Measurements from ENCODE around the gene TCFL5. TPM values are rescaled to one million over a fixed set of nuclear protein-coding genes. Genes with fewer than 3 reads are reported as not detected.
A peak's percentile ranks its signal among the peaks of the same experiment; 100 is the strongest.

TCFL5 gene
- total and polyA plus RNA-seq, 2 experiments from 2014 or later = 1.7 to 18.5 TPM

DNA sequence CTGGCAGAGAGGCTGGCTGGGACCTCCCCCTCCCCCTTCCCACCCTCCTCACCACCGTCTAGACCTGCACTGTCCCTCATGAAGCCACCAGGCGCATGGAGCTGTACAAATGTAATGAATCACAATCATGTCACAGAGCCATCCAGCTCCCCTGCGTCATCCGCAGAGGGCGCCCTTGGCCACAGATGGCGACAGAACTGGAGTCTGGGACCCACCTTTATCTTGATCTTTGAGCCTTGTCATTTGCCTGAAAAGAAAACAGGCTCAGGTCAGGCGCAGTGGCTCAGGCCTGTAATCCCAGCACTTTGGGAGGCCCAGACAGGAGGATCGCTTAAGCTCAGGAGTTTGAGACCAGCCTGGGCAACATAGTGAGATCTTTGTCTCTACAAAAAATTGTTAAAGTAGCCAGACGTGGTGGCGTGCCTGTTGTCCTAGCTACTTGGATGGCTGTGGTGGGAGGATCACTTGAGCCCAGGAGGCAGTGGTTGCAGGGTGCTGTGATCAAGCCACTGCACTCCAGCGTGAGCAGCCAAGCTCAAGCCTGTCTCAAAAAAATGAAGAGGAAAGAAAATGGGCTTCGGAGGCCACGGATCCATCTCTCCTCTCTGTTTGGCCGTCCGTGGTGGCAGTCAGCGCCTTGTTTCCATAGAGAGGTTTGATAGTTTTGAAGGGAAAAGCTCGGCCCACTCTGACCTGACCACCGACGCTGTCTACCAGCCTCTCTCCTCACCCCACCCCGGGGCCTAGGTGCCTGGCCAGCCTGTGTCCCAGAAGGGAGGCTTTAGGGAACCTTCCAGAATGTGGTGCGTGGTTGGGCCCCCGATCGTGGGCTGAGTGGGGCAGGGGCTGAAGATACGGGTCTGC, 38.6 kb downstream of the TCFL5 start:
- H3K9me2 ChIP-seq (ENCODE audit: insufficient read depth) = no peaks in the 10 kb centered on the region
- H3K36me3 ChIP-seq (ENCODE audit: low read depth) = no peaks in the 10 kb centered on the region
- H3F3A ChIP-seq (ENCODE audit: insufficient read depth) = 0 out of 2 replicates have a peak, but pooled peaks cover 3% of the 10 kb centered on the region
- TF ChIP-seq EZH2phosphoT487 (IDR thresholded peaks at IDR 0.05; ENCODE audit: insufficient read depth, low read depth) = no peak
- no peaks in the 10 kb centered on the region for H3K27me3 ChIP-seq (replicated peaks; ENCODE audit: insufficient read depth)
- no peak overlapping the region for H3K27ac ChIP-seq
- in situ Hi-C loops (cut with MboI) = no loop called here
- no peaks in the 10 kb centered on the region for H3K9me3 ChIP-seq (ENCODE audit: low read depth)
- DNase-seq = peak; percentile 34
- H2AFZ ChIP-seq = no peak overlapping the region
- 79 to 85% methylated on average over 24 of the region's 24 CpGs for WGBS, 2 experiments (ENCODE audit: low coverage in 1 of 2, low lambda C conversion rate in 2 of 2, missing lambda C conversion rate in 2 of 2)
- H3K4me3 ChIP-seq = no peak overlapping the region
- no peaks in the 10 kb centered on the region for H4K20me1 ChIP-seq (ENCODE audit: insufficient read depth)
- no peak overlapping the region for H3K9ac ChIP-seq
- no peaks in the 10 kb centered on the region for H3K79me2 ChIP-seq (ENCODE audit: insufficient read depth)
- H3K4me2 ChIP-seq (ENCODE audit: unreplicated experiment) = no peak overlapping the region
- H3K4me1 ChIP-seq (ENCODE audit: insufficient read depth) = no peaks in the 10 kb centered on the region

DNA sequence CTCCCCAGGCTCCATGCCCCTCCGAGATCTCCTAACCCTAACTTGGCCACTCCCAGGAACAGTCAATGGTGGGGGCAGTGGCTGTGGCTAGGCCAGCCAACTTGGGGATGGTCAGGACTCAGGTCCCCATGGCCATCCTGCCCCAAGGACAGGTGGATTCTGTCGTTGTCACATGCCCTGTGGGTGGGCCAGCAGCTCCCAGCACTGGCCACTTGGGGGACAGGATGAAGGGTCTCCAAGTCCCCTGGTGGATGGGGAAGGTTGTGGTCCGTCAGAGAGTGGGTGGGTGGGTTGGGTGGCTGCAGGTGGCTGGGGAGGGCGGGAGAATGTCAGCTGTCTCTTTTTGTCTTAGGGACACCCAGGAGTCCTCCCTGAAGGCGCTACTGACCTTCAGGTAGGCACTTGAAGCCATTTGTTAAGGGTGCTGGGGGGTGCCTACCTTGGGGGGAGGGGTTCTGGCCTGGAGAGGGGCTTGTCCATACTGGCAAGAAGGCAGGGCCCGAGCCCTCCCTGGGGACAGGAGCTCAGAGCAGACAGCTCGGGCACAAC, 39.3 kb downstream of the TCFL5 start:
- Histone ChIP-seq H3K27me3 (replicated peaks; ENCODE audit: insufficient read depth) (no peaks in the 10 kb centered on the region), H2AFZ (no peak overlapping the region), H3K36me3 (ENCODE audit: low read depth) (no peaks in the 10 kb centered on the region), H3K79me2 (ENCODE audit: insufficient read depth) (no peaks in the 10 kb centered on the region), H3K4me2 (ENCODE audit: unreplicated experiment) (no peak overlapping the region), H3K4me3 (no peak overlapping the region), H3K4me1 (ENCODE audit: insufficient read depth) (no peaks in the 10 kb centered on the region), H3K9ac (no peak overlapping the region), H3K27ac (no peak overlapping the region), H3K9me3 (ENCODE audit: low read depth) (no peaks in the 10 kb centered on the region), H3K9me2 (ENCODE audit: insufficient read depth) (no peaks in the 10 kb centered on the region), H4K20me1 (ENCODE audit: insufficient read depth) (no peaks in the 10 kb centered on the region), H3F3A (ENCODE audit: insufficient read depth) (0 out of 2 replicates have a peak, but pooled peaks cover 3% of the 10 kb centered on the region)
- TF ChIP-seq EZH2 (IDR thresholded peaks at IDR 0.05; ENCODE audit: insufficient read depth, poor library complexity, severe bottlenecking) = no peak
- no peak for TF ChIP-seq EZH2phosphoT487 (IDR thresholded peaks at IDR 0.05; ENCODE audit: insufficient read depth, low read depth)
- no peak for DNase-seq
- WGBS, 2 experiments (ENCODE audit: low coverage in 1 of 2, low lambda C conversion rate in 2 of 2, missing lambda C conversion rate in 2 of 2) = 64 to 78% methylated on average over 3 to 7 of the region's 7 CpGs
- in situ Hi-C loops (cut with MboI) = no loop called here

DNA sequence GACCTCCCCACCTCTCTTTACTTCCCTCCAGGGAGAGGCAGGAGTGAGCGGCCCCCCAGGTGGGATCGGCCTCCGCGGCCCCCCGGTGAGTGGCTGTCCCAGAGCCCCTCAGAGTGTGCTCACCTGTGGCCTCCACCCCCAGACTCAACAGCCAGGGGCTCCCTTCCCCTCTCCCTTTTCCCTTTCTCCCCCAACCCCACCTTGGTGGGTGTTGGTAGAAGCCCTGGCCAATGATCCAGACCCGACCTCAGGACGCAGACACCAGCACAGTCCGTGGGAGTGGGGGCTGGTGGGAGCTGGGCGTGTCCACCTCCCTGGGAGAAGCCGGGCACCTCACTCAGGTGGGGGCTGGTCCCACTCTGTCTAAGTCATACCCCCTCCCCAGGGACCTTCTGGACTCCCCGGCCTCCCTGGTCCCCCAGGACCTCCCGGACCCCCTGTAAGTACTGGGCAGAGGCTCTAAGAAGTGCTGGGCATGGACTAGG, 39.9 kb downstream of the TCFL5 start:
- Histone ChIP-seq H3K27me3 (replicated peaks; ENCODE audit: insufficient read depth) (no peaks in the 10 kb centered on the region), H2AFZ (no peak overlapping the region), H3K4me2 (ENCODE audit: unreplicated experiment) (no peak overlapping the region), H4K20me1 (ENCODE audit: insufficient read depth) (no peaks in the 10 kb centered on the region), H3K27ac (no peak overlapping the region), H3K36me3 (ENCODE audit: low read depth) (no peaks in the 10 kb centered on the region), H3K9me2 (ENCODE audit: insufficient read depth) (no peaks in the 10 kb centered on the region), H3K9me3 (ENCODE audit: low read depth) (no peaks in the 10 kb centered on the region), H3K79me2 (ENCODE audit: insufficient read depth) (no peaks in the 10 kb centered on the region), H3F3A (ENCODE audit: insufficient read depth) (0 out of 2 replicates have a peak, but pooled peaks cover 3% of the 10 kb centered on the region), H3K4me1 (ENCODE audit: insufficient read depth) (no peaks in the 10 kb centered on the region), H3K4me3 (no peak overlapping the region), H3K9ac (no peak overlapping the region)
- 73 to 83% methylated on average over 7 to 11 of the region's 12 CpGs for WGBS, 2 experiments (ENCODE audit: low coverage in 1 of 2, low lambda C conversion rate in 2 of 2, missing lambda C conversion rate in 2 of 2)
- TF ChIP-seq EZH2phosphoT487 (IDR thresholded peaks at IDR 0.05; ENCODE audit: insufficient read depth, low read depth) = no peak
- TF ChIP-seq EZH2 (IDR thresholded peaks at IDR 0.05; ENCODE audit: insufficient read depth, poor library complexity, severe bottlenecking) = no peak
- in situ Hi-C loops (cut with MboI) = no loop called here
- DNase-seq = no peak

DNA sequence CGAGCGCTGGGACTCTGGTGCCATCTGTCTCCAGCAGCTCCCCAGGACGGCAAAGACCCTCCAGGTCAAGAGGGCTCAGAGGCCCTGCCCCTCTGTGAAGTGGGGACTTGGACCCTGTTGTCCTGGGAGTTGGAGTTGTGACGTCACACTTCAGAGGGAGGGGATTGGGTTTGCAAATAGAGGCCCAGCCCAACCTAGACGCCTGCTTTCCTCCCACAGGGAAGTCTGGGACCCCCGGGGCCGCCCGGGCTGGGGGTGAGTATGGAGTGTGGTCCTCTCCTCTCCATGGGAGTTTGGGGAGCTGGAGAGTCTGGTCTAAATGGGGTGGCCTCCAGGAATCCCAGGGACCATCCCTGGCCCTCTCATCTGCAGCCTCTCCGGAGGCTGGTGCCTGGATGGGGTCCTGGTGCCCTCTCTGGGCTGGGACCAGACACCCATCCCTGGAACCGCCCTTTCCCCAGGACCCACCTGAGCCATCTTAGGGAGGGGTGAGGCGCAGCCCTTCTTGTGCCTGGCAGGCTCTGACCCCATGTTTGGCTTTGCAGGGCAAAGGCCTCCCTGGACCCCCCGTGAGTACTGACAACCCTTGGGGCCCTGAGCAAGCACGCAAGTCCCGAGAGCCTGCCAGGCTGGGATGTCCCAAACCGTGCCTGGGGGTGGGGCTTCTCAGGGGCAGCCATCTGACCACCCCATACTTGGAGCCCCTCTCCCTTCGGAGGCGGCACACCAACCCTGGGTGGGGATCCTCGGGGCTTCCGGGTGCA, 40.5 kb downstream of the TCFL5 start:
- DNase-seq = no peak
- Histone ChIP-seq H3K36me3 (ENCODE audit: low read depth) (no peaks in the 10 kb centered on the region), H3K4me1 (ENCODE audit: insufficient read depth) (no peaks in the 10 kb centered on the region), H3K4me3 (no peak overlapping the region), H4K20me1 (ENCODE audit: insufficient read depth) (no peaks in the 10 kb centered on the region), H3K4me2 (ENCODE audit: unreplicated experiment) (no peak overlapping the region), H3K9me2 (ENCODE audit: insufficient read depth) (no peaks in the 10 kb centered on the region), H3K27me3 (replicated peaks; ENCODE audit: insufficient read depth) (peaks cover 3% of the 10 kb centered on the region; the same call in 1 of the 2 replicates), H3F3A (ENCODE audit: insufficient read depth) (0 out of 2 replicates have a peak, but pooled peaks cover 3% of the 10 kb centered on the region), H3K27ac (no peak overlapping the region), H3K9me3 (ENCODE audit: low read depth) (no peaks in the 10 kb centered on the region), H3K79me2 (ENCODE audit: insufficient read depth) (no peaks in the 10 kb centered on the region), H2AFZ (no peak overlapping the region), H3K9ac (no peak overlapping the region)
- TF ChIP-seq EZH2 (IDR thresholded peaks at IDR 0.05; ENCODE audit: insufficient read depth, poor library complexity, severe bottlenecking) = no peak
- TF ChIP-seq EZH2phosphoT487 (IDR thresholded peaks at IDR 0.05; ENCODE audit: insufficient read depth, low read depth) = no peak
- in situ Hi-C loops (cut with MboI) = no loop called here
- 77 to 80% methylated on average over 18 to 19 of the region's 19 CpGs for WGBS, 2 experiments (ENCODE audit: low coverage in 1 of 2, low lambda C conversion rate in 2 of 2, missing lambda C conversion rate in 2 of 2)

All from GM23248 (cell line).